Mesothelial cell of epicardium (in vitro differentiated cells): ENCODE data around the gene GPD2. TPM values are rescaled to one million over a fixed set of nuclear protein-coding genes. Genes with fewer than 3 reads are reported as not detected.

Experiments
- DNase-seq, 2 experiments: peaks; one replicate each; pipeline ENCODE4 v3.0.0; 2021; ENCODE audit warnings: low spot score in 2 of 2; ENCODE audit not compliant: unreplicated experiment in 2 of 2
- H3K27ac Mint-ChIP-seq: 2 replicates; pipeline ENCODE4 v1.8.0; 2021; ENCODE audit warnings: mixed read lengths
- H3K27me3 Mint-ChIP-seq: 2 replicates; pipeline ENCODE4 v1.8.0; 2021; ENCODE audit warnings: low read depth, mixed read lengths
- H3K36me3 Mint-ChIP-seq: 2 replicates; pipeline ENCODE4 v1.8.0; 2021; ENCODE audit warnings: mixed read lengths
- H3K4me1 Mint-ChIP-seq: 2 replicates; pipeline ENCODE4 v1.8.0; 2021; ENCODE audit warnings: mixed read lengths
- H3K4me3 Mint-ChIP-seq: 2 replicates; pipeline ENCODE4 v1.8.0; 2021; ENCODE audit warnings: mild to moderate bottlenecking, moderate library complexity, mixed read lengths
- H3K9me3 Mint-ChIP-seq: 2 replicates; pipeline ENCODE4 v1.8.0; 2021; ENCODE audit warnings: mixed read lengths
- total RNA-seq: library from RNA; stranded (reverse); gene quantifications from 3 replicates; pipeline ENCODE4 v1.2.1, GENCODE V29; 2021
- TF ChIP-seq, protein P1 (sequence below): fragments of 200-600 bp; sonication (generic); IDR thresholded peaks from one replicate; pipeline ENCODE4 v1.5.0; 2021; ENCODE audit warnings: antibody characterized with exemption; ENCODE audit not compliant: unreplicated experiment

The GPD2 gene
- total RNA-seq, 1 donor from 2014 or later, result 21.7 TPM

DNA sequence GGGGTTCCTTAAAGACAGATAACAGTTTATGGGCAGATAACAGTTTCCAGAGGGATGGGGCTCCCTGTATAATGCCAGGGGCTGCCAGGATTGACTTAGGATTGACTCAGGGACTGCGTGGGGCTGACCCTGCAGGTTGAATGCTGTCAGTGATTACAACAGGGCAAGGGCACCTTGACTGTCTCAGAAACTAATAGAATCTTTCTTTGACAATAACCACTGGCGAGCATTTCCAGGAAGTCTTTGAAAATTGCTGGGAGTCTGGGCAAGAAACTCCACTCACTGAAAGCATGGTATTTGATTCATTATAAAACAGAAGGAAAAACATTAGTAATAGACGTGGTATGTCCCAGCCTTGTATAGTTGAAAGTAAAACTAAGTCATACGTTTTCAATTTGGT, 101.0 kb downstream of the GPD2 start:
- Mint-ChIP-seq H3K4me1 (peaks cover 20% of the 10 kb centered on the region), H3K27ac (no peak overlapping the region), H3K4me3 (no peak overlapping the region), H3K36me3 (peaks cover 12% of the 10 kb centered on the region), H3K27me3 (no peaks in the 10 kb centered on the region), H3K9me3 (peaks cover 12% of the 10 kb centered on the region)
- TF ChIP-seq, protein P1, sequence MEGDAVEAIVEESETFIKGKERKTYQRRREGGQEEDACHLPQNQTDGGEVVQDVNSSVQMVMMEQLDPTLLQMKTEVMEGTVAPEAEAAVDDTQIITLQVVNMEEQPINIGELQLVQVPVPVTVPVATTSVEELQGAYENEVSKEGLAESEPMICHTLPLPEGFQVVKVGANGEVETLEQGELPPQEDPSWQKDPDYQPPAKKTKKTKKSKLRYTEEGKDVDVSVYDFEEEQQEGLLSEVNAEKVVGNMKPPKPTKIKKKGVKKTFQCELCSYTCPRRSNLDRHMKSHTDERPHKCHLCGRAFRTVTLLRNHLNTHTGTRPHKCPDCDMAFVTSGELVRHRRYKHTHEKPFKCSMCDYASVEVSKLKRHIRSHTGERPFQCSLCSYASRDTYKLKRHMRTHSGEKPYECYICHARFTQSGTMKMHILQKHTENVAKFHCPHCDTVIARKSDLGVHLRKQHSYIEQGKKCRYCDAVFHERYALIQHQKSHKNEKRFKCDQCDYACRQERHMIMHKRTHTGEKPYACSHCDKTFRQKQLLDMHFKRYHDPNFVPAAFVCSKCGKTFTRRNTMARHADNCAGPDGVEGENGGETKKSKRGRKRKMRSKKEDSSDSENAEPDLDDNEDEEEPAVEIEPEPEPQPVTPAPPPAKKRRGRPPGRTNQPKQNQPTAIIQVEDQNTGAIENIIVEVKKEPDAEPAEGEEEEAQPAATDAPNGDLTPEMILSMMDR, result no peak
- DNase-seq, result no peak

DNA sequence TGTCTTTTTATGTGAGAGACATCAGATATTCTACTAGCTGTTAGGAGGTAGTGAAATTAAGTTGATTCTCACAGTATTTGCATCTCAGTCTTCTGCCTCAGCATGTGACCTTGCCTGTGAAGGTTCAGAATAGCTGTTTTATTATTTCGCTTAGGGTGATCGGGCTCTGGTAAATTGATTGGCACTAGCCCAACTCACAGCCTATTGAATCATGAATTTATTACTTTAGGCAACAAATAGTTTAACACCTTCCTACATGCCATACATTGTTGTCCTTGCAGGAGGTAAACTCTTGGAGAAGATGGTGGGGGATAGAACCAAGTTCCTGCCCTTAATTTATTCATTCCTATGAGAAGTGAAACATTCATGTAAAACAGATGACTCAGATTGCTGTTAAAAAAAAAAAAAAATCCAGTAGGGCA, 101.9 kb downstream of the GPD2 start:
- Mint-ChIP-seq H3K4me1 (peaks cover 20% of the 10 kb centered on the region), H3K27ac (no peak overlapping the region), H3K9me3 (peaks cover 12% of the 10 kb centered on the region), H3K36me3 (peaks cover 8% of the 10 kb centered on the region), H3K4me3 (no peak overlapping the region), H3K27me3 (no peaks in the 10 kb centered on the region)
- TF ChIP-seq, protein P1, result no peak
- no peak for DNase-seq

DNA sequence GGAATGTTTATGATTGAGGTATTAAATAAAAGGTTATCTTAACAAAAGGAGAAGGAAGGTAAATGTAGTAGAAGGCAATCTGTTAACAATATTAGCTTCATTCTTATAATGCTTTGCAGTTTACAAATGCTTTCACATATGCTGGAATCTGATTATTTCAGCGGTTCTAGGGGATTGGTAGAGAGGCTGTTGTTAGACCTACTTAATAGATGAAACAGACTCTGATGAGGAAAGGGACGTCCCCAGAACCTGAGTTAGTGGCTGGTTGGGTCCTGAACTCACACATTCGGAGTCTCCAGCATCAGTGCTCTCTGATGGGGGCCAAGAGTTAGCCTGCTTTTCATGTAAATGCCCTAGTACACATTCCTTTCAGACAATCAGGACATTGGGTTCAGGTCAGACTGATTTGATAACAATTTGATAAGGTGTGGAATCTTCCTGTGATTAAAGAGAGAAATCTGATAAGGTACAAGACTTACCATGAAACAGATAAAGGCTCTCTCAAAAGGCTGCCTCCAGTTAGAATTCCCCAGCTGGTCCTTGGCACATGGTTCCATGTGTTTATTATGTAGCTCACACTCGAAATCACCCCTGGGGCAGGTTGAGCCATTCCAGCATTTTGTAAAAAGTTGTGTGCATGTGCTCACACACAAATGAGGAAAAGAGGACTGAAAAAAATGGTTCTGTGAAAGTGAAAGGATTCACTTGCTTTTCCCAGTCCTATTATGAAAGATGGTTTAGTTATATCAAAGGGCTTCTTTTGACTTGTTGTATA, 103.1 kb downstream of the GPD2 start:
- no peak for DNase-seq
- H3K4me3 Mint-ChIP-seq, result no peak overlapping the region
- H3K9me3 Mint-ChIP-seq, result peaks cover under 1% of the 10 kb centered on the region
- H3K27ac Mint-ChIP-seq, result no peak overlapping the region
- peaks cover 20% of the 10 kb centered on the region for H3K4me1 Mint-ChIP-seq
- no peaks in the 10 kb centered on the region for H3K27me3 Mint-ChIP-seq
- TF ChIP-seq, protein P1, result no peak
- peaks cover 1% of the 10 kb centered on the region for H3K36me3 Mint-ChIP-seq

DNA sequence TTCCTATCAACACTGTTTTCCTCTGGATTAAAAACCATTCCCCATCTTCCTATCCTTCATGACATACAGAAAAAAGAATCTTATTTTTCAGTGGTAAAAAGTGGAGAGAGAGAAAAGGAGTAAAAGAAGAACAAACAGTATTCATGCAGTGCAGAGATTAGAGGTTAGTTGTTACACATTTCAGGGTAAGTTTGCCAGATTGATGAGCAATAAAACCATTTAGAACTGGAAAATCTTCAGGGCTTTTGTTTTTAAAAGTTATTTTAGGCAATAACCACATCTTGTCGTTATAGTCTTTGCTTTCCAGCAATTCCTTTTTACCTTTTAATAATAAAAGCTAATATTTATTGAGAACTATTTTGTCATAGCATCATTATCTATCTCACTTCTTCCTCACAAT, 104.5 kb downstream of the GPD2 start:
- Mint-ChIP-seq H3K36me3 (no peaks in the 10 kb centered on the region), H3K9me3 (no peaks in the 10 kb centered on the region), H3K27ac (no peak overlapping the region), H3K4me1 (peaks cover 20% of the 10 kb centered on the region), H3K27me3 (no peaks in the 10 kb centered on the region), H3K4me3 (no peak overlapping the region)
- no peak for DNase-seq
- TF ChIP-seq, protein P1, result no peak

DNA sequence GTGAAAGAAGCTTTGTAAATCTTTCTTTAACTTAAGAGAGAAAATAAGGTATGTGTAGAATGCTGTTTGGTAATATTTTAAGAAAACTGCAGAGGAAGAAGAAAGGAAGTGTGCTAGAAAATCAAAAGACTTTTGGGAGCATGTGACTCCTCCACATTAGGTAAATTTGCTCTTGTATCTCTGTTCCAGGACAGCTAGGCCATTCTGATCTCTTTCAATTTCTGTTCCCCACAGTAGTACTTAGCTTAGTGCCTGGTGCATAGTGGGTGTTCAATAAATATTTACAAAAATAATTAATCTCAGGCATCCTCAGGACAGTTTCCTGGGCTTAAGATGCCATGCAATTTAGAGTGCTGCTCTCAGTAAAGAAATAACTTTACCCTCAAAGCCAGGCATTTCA, 105.0 kb downstream of the GPD2 start:
- Mint-ChIP-seq H3K9me3 (no peaks in the 10 kb centered on the region), H3K27ac (no peak overlapping the region), H3K4me1 (peaks cover 20% of the 10 kb centered on the region), H3K36me3 (no peaks in the 10 kb centered on the region), H3K4me3 (no peak overlapping the region), H3K27me3 (no peaks in the 10 kb centered on the region)
- TF ChIP-seq, protein P1, result no peak
- DNase-seq, result no peak
